Stimulated activated CD4-positive, alpha-beta T cell treated with anti-CD3 and anti-CD28 coated beads, Interleukin-15, amount 100 ng/mL, for 48 hours (primary cell): ENCODE results near the gene GJB5.
A peak's percentile ranks its signal among the peaks of the same experiment; 100 is the strongest.
"Not testable (repeated sequence)": the region's sequence is repeated elsewhere in the genome, so short reads cannot be mapped to it uniquely, and the experiment has no call there.

Experiments
- DNase-seq, 2 donors: peaks; one replicate each; pipeline ENCODE4 v3.0.0-alpha.2; 2020; ENCODE audit warnings: low read depth in 2 of 2

Gene GJB5

DNA sequence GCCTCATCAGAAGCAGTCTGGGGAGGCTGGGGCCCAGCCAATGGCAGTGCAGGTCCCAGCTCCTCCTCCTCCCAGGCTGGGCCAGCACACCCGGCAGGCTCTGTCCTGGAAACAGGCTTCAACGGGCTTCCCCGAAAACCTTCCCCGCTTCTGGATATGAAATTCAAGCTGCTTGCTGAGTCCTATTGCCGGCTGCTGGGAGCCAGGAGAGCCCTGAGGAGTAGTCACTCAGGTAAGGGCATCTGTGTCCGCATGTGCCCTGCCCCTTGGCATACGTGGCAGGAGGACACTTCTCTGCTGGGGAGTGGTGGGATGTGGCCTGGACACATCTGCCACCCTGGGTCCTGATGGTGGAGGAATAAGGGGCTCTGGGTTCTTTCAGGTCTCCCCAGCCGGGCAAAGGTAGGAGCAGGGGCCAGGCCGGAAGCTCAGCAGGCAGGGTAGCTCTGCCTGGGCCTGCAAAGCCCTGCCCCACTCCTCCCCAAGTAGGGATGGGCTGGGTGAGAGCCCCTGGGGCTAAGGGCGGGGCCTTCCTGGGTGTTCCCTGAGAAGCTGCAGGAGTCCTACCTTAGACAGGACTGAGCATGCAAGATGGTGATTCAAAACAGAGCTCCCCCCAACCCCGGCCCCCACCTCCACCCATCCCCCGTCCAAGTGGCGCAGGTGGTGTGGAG lies at the start of gene GJB5:
GJB5 (plus strand) TSS at position 84 of the 674 bp plus-strand sequence. CDS start 2,284 bp downstream, outside the sequence.
- DNase-seq = no peak

DNA sequence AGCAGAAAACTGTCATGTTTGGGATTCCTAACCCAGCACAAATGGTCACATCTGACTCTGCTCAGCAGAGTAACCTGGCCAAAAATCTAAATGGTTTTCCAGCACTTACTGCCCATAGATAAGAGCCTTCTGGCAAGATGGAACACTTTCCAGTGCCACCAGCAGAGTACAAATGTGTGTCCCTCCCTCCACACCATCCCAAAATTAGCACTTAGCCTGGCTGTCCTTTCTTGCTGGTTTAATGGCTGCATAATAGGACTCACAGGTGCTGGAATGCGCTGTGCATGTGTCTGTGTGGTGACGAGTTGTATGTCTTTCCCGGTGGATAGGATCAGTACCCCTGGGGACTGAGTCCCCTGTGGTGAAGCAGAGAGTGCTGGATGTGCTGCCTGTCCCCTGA lies 49.8 kb upstream of the GJB5 start:
- DNase-seq = no peak

DNA sequence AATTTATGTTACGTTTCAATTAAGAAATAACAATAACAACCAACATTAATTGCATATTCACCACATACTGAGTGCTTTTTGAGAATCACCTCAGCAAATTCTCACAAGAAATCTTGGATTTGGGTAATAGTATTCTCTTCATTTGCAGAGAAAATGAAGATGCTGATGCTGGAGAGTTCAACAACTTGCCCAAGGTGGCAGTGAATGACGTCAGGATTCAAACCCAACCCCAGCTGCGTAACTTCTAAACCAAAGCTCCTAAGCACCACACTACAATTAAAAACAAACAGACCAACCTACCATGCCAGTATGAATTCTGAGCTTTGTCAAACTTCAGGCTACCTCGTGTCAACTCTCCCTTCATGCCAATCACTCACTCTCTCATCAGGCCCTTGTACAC lies 46.7 kb upstream of the GJB5 start:
- DNase-seq = no peak

DNA sequence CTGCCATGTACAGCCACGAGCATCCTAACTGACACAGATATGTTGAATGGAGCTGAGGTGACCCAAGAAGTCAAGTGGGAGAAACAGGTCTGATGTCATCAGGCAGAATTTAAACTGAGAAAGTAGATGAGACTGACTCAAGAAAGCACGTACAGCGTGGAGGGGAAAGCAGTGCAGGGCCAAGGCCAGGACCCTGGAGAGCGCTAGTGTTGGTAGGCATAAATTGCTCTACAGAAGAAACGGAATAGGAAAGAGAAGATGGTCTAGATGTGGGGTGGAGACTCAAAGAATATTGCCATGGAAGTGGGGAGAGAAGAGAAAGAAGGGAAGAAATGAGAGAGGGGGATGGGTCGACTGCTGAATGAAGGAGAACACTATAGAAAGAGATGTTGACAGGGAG lies 45.3 kb upstream of the GJB5 start:
- no peak for DNase-seq

DNA sequence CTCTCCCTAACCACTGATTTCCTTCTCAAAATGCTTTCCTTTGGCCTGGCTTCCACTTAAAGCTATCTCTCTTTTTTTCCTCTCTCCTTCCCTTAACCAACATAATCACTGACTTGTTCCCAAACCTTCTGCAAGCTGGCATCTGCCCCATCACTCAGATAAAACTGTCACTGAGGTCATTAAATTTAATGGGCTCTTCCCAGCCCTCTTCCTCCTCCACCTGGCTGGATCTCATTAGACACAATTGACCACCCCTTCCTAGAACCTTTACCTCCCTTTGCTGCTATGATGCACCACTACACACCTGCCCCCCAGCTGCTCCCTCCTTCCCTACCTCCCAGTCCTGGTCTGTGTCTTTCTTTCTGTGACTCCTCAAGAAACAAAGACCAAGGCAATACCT lies 44.0 kb upstream of the GJB5 start:
- DNase-seq = no peak

DNA sequence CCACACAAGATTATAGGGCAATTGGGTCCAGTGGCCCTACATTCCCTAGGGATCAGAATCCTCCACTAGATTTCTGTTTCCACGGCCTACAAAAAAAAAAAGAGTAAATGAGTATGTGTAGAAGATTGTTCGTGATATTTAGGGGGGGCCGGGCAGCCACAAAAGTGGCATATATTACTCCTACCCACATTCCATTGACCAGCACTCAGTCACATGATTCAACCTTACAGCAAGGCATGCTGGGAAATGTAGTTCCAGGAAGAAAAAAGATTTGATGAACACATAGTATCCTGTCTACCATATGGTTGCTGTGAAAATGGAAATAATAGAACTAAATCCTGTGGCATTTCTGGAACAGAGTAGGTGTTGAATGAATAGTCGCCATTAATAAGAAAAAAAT lies 43.4 kb upstream of the GJB5 start:
- no peak for DNase-seq

DNA sequence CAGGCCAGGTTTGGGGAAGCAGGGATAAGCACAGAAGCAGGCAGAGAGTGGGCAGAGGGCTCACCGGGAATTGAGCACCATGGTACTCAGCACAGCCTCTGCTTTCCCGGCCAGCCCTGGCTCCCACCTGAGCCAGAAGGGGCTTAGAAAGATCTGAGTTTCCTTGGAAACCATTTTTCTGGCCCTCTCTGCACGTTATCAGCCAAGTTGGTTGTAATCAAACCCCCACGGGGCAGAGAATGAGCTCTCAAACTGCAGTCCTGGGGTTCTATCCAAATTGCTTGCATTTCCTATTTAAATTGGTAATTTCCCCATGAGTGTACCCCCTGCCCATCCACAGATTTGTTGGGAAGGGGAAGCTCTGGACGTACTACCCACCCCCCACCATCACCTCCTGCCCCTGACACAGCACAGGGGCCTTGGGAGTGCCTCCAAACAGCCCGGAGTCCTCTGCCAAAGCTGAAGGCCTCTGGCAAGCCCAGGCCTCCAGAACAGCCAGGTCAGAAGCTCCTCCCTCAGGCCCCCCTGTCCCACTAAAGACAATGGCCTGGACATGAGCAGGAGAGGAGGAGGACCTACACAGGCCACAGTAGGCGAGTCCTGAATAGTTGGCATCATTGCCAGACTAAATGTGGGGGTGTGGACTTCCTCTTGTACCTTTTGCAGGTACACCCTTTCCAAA lies 42.7 kb upstream of the GJB5 start:
- no peak for DNase-seq

DNA sequence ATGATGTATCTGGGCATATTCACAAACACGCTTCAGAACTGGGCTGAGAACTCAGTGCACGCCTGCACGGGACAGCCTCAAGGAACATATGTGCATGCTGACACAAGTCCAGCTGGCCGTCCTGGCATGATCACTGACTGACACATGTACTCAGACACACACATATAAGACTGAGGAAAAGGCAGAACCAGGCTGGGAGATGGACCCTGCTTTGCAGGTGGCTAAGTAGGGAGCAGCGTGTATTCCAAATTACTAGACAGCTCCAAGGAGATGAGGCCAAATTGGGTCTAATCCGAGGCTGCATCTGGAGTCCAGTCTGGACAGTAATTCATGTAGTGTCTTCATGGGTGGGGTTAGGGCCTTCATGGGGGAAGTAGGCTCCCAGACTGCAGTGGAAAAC lies 41.4 kb upstream of the GJB5 start:
- DNase-seq = no peak

DNA sequence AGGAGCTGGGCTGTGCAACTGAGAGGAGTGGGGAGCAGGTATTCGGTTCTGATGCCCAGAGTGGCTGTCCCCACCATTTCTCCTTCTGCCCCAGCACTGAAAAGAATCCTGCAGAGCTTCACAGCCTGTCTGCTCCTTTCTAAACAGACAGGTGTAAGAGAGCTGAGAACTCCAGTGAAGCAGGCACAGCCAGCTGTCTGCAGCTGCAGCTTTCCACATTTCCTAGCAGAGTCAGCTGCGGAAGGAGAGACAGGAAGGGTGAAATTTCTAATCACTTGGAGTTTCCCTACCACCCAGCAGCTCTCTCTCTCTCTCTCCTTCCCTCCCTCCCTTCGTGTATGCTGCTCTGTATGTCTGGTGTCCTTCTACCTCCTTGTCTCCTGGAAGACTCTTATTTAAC lies 40.5 kb upstream of the GJB5 start:
- DNase-seq = no peak

DNA sequence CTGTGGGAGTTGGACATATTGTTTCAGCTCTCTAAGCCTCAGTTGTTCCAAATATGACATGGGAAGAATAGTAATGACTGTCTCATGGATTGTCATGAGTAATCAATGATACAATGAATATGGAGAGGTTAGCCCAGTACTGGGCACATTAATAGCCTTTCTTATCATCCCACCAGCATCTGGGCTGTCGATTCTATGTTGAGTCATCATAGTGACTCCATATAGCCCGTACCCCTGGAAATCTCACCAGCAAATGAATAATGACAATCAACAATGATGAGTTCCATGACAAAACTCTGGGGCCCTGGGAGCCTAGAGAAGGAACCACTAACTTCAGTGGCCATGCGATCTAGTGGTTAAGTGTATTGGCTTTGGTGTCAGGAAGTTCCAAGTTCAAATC lies 39.7 kb upstream of the GJB5 start:
- no peak for DNase-seq

DNA sequence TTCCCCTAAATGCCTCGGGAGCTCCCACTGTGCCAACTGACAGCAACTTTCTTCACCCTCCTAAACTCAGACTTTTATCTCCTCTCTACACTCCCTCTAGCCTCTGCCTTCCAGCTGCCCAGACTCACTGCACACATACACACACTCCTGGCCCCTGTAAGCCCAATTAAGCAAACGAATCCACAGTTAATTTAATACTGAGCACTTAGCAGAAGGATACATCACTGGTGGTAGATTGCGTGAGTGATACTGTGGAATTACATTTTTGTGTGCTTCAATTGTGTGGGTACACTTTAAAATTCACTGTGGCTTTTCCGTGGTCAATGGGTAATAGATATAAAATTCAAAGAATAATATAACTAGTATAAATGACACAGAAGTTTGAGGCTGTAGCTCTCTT lies 33.6 kb upstream of the GJB5 start:
- DNase-seq = no peak

DNA sequence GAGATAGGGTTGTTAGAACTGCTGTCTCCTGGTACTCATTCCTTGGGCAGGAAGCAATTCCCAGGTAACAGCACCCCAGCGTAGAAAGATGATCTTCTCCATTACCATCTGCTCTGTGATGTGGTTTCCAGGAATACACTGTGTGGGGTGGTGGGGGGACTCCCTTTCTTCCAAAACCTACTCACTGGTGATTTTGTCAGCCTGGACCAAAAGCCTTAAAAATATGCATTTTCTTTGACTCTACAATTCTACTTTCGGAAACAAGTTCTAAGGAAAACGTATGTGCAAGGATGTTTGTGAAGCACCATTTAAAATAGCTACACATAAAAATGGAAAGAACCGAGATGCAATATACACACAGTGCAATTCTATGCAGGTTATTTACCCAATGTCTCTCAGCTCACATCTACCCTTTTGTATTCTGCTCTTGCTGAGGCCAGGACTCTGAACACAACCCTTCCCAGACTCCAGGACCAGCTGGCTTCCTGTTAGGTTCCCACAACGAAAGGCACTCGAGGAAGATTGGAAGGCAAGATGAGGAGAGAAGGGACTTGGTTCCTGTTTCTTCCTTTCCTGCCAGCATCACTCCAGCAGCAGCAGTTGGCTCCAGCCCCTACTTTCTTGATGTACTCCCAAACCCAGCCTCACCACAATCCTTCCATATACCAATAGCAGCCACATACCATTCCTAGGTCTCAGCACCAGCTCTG lies 33.0 kb upstream of the GJB5 start:
- no peak for DNase-seq

DNA sequence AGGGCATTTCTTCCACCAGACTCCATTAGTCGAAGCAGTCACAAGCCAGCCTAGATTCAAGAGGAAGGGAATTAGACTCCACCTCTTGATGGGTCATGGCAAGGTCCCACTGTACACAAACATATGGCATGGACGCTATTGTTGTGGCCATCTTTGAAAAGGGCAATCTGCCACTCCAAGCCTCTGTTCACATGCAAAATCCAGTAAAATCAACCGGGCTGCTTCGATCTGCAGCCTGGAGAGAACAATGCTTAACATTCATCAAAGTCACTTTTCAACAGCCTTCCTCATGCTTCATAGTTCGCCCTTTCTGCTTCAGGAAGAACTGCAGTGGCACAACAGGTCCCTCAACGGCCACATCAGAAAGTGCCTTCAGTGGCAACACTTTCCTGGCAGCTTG lies 28.0 kb upstream of the GJB5 start:
- DNase-seq = no peak

DNA sequence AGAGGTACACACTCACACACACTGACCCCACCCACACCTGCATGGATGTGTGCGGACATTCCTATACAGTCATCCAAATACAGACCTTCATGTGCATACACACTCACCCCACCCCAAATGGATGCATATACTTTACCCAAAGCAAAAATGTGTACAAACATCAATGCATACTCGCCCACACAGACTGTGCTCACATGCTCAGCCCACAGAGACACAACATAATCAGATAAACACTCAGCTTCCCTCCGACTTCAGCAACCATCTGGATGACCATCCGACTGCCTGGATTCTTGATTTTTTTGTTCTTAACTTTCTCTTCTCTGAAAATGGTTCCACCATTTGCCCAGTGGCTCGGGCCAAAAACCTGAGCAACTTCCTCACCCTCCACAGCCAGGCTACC lies 24.4 kb upstream of the GJB5 start:
- no peak for DNase-seq

DNA sequence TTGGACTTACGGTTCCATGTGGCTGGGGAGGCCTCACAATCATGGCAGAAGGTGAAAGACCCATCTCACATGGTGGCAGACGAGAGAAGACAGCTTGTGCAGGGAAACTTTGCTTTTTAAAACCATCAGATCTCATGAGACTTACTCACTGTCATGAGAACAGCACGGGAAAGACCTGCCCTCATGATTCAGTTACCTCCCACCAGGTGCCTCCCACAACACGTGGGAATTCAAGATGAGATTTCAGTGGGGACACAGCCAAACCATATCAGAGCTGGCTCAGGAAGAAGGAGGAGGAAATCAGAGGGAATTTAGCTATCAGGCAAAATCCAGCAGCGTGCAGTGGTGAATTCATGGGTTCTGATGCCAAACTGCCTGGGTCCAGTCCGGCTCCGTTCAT lies 22.0 kb upstream of the GJB5 start:
- DNase-seq = not testable (repeated sequence)

DNA sequence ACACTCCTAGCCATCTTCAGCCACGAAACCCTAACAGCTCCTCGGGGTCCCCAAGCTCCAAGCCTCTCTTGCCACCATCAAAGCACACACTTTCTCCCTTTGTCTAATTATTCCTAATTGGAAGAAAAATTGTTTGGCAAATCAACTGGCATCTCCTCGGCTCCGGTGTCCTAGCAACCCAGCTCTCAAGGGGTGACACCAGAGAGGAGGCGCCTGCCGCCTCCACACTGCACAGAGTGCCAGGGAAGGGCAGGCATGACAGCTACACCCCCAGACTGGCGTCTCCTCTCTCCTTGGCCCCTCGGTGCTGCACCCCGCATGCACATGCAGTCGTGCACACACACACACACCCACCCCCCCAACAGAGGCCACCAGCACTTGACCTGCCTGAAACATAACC lies 18.2 kb upstream of the GJB5 start:
- DNase-seq = no peak

DNA sequence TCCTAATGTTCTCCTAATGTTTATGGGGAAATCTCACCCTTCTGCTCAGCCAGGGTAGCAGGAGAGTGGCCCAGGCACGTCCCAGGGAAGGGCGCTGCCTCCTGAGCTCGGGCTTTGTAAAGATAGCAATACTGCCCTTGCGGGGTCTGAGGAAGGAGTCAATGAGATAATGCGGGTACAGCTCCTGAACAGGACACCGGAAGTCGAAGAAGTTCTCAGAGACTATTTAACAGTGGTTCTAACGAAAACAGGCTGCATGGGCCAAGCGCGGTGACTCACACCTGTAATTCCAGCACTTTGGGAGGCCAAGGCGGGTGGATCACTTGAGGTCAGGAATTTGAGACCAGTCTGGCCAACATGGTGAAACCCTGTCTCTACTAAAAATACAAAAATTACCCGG lies 17.6 kb upstream of the GJB5 start:
- DNase-seq = not testable (repeated sequence)

DNA sequence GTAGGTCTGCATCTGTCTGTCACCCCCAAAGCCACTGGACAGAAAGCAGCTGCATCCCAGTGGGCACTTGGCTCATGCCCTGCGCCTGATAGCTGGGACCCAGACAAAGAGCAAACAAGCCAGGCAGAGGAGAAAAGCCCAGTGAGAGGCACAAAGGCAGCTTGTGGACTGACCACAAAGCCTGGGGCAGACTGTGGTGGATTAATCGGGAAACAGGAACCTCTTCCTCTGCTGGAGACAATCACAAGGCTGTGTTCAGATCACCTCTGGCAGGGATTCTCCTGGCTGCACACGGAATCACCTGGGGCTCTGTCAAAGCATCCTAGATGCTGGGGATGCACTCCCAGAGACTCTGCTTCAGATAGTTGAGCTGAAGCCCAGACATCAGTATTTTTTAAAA lies 15.2 kb upstream of the GJB5 start:
- no peak for DNase-seq

DNA sequence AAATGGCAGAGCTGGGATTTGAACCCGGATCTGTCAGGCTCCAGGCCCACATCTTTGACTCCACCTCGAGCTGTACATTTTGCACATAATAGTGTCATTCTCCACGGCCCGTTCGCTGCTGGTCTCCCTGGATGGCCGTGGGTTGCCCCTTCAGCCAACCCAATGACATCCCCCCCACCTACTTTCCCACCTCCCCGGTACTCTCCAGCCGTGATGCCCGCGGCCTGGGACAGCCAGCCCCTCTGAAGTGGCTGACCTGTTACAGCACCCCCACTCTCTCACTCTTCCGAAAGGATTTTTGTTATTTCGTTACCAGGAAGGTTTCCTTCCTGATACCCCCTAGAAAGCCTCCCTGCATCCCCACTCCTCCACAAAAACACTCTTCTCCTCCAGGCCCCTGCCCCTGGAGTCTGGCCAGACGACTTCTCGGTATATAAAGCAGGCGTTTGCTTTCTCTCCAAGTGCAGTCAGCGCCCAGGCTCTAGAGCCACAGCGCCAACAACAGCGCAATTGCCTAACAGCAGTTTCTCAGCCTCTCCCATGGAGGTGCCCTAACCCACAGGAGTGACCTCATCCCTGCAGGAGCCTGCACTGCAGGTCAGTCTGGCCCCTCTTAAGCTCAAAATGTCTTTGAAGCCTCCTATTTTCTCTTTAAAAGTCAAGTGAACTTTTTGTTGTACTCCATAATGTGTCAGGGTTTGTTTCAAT lies 14.5 kb upstream of the GJB5 start:
- no peak for DNase-seq

DNA sequence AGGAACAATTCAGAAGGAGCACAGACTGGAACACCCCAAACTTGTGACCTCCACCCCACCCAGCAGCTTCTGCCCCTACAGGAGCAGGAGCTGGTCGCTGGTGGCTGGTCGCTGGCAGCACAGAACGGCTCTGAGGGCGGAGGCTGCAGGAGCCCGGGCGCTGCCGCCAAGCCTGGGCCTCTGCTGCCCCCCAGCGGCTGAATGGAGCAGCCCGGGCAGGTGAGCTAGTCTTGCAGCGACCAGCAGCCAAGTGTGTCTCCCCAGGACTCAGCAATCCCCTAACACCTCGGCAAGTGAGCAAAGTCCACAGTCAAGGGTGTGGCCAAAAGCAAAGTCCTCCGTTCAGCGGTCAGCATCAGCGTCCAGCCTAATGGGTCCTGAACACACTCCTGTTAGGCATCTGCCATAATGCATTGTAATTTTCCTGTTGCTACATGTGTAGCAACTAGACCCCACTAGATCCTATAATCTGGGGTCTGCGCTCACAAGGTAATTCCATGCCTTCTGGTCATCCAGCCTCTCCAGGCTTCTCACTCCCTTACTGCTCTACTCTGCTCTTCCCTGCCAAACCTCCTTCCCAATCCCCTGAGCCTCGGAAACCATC lies 12.1 kb upstream of the GJB5 start:
- peak; percentile 53 to 77 for DNase-seq

DNA sequence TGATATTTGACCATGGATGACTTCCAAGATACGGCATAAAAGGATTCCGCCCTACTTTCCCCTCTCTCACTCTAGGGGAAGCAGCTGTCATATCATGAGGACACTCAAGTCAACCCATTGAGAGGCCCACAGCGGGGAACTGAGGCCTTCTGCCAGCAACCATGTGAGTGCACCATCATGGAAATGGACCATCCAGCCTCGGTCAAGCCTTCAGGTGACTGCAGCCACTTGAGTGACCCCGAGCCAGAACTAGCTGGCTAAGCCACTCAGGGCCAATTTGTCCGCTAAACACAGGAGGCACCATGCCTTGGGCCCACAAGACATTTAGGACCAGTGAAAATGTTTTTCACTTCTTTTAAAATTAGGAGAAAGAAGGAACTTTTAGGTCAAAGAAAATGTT lies 11.1 kb upstream of the GJB5 start:
- no peak for DNase-seq

DNA sequence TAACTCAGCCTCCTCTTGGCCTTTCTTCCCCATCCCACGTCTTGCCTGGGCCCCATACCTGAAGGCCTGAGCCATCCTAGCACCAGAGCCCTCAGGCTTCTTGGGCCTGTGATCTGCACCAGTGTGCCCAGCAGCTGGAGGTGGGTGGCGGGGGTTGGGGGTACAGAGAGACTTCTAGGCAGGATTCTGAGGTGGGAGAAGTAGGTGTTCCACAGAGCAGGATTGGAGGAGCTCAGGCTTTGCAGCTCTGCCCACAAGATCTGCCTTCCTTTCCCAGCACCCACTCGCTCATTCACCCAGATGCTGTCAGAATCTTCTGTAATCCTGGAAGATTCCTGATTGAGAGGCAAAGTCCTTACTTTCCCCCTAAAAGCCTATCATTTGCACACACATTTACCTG lies 10.0 kb upstream of the GJB5 start:
- no peak for DNase-seq
